B cell (primary cell): ENCODE measurements around the gene GPATCH8. TPM values are rescaled to one million over a fixed set of nuclear protein-coding genes. Genes with fewer than 3 reads are reported as not detected.

Source experiments
- ATAC-seq: fragments of 200-7000 bp; cut with Tn5 transposase; one replicate; pipeline ENCODE4 v1.10.0; 2021; ENCODE audit warnings: low read depth, mild to moderate bottlenecking, moderate number of reproducible peaks, moderate library complexity
- CTCF ChIA-PET: fragments of 350-600 bp; sonication (Branson Sonifier 250); formaldehyde crosslinking; loops from one replicate; lab custom pipeline; 2021; ENCODE audit warnings: antibody characterized with exemption, inconsistent platforms; lab: Charles Lee
- POLR2A ChIA-PET: fragments of 350-600 bp; sonication (Branson Sonifier 250); formaldehyde crosslinking; loops from one replicate; lab custom pipeline; 2021; ENCODE audit warnings: antibody characterized with exemption; lab: Charles Lee
- DNase-seq: peaks from one replicate; pipeline ENCODE4 v3.0.0; 2013
- H2AFZ ChIP-seq: 2 replicates; pipeline ENCODE4 v1.6.1; 2012; ENCODE audit warnings: mild to moderate bottlenecking, low read depth, low read length; ENCODE audit not compliant: insufficient read depth, poor library complexity, severe bottlenecking
- H3K27ac ChIP-seq, 2 donors: 1 replicate in 1 of 2; 2 replicates in 1 of 2; pipeline ENCODE4 v1.5.1; 2012 to 2013; ENCODE audit warnings: low read length in 2 of 2, mild to moderate bottlenecking in 2 of 2, moderate library complexity in 1 of 2
- H3K27me3 ChIP-seq, 4 experiments: fragments of 200-600 bp in 1 of 4; sonication (generic) in 1 of 4; replicated peaks in 1 of 4; 1 replicate in 2 of 4; 2 replicates in 2 of 4; pipeline versions ENCODE4 v1.6.1 to v1.7.0; 2013 to 2016; ENCODE audit warnings: low read length in 3 of 4, mild to moderate bottlenecking in 2 of 4, mixed read lengths in 1 of 4, moderate library complexity in 1 of 4; ENCODE audit not compliant: insufficient read depth in 4 of 4, control insufficient read depth in 3 of 4; ENCODE audit errors: control extremely low read depth in 1 of 4
- H3K36me3 ChIP-seq, 2 experiments: replicated peaks in 1 of 2; 1 replicate in 1 of 2; 2 replicates in 1 of 2; pipeline versions ENCODE4 v1.6.1 to v1.7.1; 2013; ENCODE audit warnings: low read length in 1 of 2; ENCODE audit not compliant: insufficient read depth in 2 of 2, control insufficient read depth in 1 of 2; ENCODE audit errors: control extremely low read depth in 1 of 2, extremely low read depth in 1 of 2
- H3K4me1 ChIP-seq, 2 donors: fragments of 200-600 bp in 1 of 2; sonication (generic) in 1 of 2; 1 replicate in 1 of 2; 2 replicates in 1 of 2; pipeline versions ENCODE4 v1.5.1 to v1.6.1; 2013 to 2017; ENCODE audit warnings: low read length in 2 of 2; ENCODE audit not compliant: control insufficient read depth in 2 of 2, insufficient read depth in 2 of 2
- H3K4me2 ChIP-seq: replicated peaks from 2 replicates; pipeline ENCODE3; 2012; ENCODE audit warnings: mild to moderate bottlenecking, low read depth, low read length; ENCODE audit not compliant: poor library complexity, severe bottlenecking
- H3K4me3 ChIP-seq, 5 experiments: fragments of 200-600 bp in 1 of 5; sonication (generic) in 1 of 5; 1 replicate in 3 of 5; 2 replicates in 2 of 5; pipeline versions ENCODE4 v1.5.1 to v1.7.0; 2011 to 2016; ENCODE audit warnings: low read length in 4 of 5, mild to moderate bottlenecking in 4 of 5, low read depth in 2 of 5, control low read depth in 1 of 5, moderate library complexity in 1 of 5; ENCODE audit not compliant: insufficient read depth in 1 of 5; ENCODE audit errors: control extremely low read depth in 1 of 5, extremely low read depth in 1 of 5
- H3K79me2 ChIP-seq: fragments of 200-600 bp; sonication (generic); one replicate; pipeline ENCODE4 v1.6.0; 2016; ENCODE audit warnings: low read length; ENCODE audit not compliant: control insufficient read depth, insufficient read depth
- H3K9ac ChIP-seq: fragments of 200-600 bp; sonication (generic); 2 replicates; pipeline ENCODE4 v1.6.1; 2017; ENCODE audit warnings: mild to moderate bottlenecking, low read length, moderate library complexity
- H3K9me3 ChIP-seq, 3 donors: one replicate each; pipeline versions ENCODE4 v1.6.1 to v1.7.1; 2013; ENCODE audit warnings: low read length in 2 of 3; ENCODE audit not compliant: control insufficient read depth in 2 of 3, insufficient read depth in 1 of 3; ENCODE audit errors: control extremely low read depth in 1 of 3
- H4K20me1 ChIP-seq: 2 replicates; pipeline ENCODE4 v1.6.0; 2012; ENCODE audit warnings: mild to moderate bottlenecking, low read length; ENCODE audit not compliant: insufficient read depth, control insufficient read depth, poor library complexity, severe bottlenecking
- H3K27ac Mint-ChIP-seq: one replicate; pipeline ENCODE4 v1.8.0; 2021; ENCODE audit warnings: mixed read lengths
- H3K27me3 Mint-ChIP-seq: one replicate; pipeline ENCODE4 v1.8.0; 2021; ENCODE audit warnings: mixed read lengths
- H3K4me1 Mint-ChIP-seq: one replicate; pipeline ENCODE4 v1.8.0; 2021; ENCODE audit warnings: mixed read lengths
- H3K4me3 Mint-ChIP-seq: one replicate; pipeline ENCODE4 v1.8.0; 2021; ENCODE audit warnings: mixed read lengths
- H3K9me3 Mint-ChIP-seq: one replicate; pipeline ENCODE4 v1.8.0; 2022; ENCODE audit warnings: mixed read lengths; ENCODE audit not compliant: insufficient read depth
- EZH2 ChIP-seq: IDR thresholded peaks from 2 replicates; pipeline ENCODE4 v1.6.1; 2012; ENCODE audit warnings: borderline replicate concordance, low read depth, mild to moderate bottlenecking, moderate library complexity, low read length; ENCODE audit not compliant: insufficient read depth, poor library complexity, severe bottlenecking
- WGBS: methylation state at CpG from one replicate; pipeline ENCODE4 v1.1.5; 2013; ENCODE audit warnings: missing lambda C conversion rate; ENCODE audit not compliant: insufficient coverage; 5-methylcytosine and 5-hydroxymethylcytosine counted together
- intact Hi-C: fragments of 100-400 bp; cut with micrococcal nuclease; formaldehyde crosslinking; loops from one replicate; pipeline ENCODE4 v1.10.0; 2022
- polyA plus RNA-seq: library from polyadenylated mRNA; depleted of rRNA; stranded (reverse); fragments of >200 nt; gene quantifications from 2 replicates; pipeline ENCODE4 v1.2.3, GENCODE V29; 2012
- total RNA-seq, 2 donors: library from RNA; stranded (reverse); fragments of 120-200 nt in 1 of 2; gene quantifications; 1 replicate in 1 of 2; 2 replicates in 1 of 2; pipeline versions ENCODE4 v1.2.3 to v1.2.4, GENCODE V29; 2013 to 2022
- TF ChIP-seq, protein P1 (sequence below): fragments of 200-600 bp; IDR thresholded peaks from one replicate; pipeline ENCODE4 v1.8.0; 2022; ENCODE audit warnings: antibody characterized with exemption, mild to moderate bottlenecking

The GPATCH8 gene
- total and polyA plus RNA-seq, 2 donors (not counting 1 experiment from before 2014, with no cell fraction given), result 28.3 to 83.4 TPM

DNA sequence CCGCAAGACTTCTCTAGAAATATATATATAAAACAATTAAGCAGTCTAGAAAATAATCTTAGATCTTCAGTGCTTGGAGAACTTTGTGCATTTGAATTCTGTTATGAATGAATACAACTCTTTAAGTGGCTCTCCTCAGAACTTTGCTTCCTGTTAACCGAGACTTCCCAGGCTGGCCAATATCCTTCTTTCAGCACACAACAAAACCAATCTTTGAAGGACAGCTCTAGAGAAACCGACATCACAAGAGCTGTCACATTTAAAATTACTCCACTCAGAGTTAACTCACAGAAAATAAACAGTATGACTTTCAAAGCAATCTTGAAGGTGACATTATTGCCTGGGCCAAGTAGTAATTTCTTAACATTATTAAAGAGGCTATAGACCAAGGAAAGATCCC lies 64.0 kb downstream of the GPATCH8 start:
- TF ChIP-seq EZH2, result no peak
- TF ChIP-seq, protein P1, sequence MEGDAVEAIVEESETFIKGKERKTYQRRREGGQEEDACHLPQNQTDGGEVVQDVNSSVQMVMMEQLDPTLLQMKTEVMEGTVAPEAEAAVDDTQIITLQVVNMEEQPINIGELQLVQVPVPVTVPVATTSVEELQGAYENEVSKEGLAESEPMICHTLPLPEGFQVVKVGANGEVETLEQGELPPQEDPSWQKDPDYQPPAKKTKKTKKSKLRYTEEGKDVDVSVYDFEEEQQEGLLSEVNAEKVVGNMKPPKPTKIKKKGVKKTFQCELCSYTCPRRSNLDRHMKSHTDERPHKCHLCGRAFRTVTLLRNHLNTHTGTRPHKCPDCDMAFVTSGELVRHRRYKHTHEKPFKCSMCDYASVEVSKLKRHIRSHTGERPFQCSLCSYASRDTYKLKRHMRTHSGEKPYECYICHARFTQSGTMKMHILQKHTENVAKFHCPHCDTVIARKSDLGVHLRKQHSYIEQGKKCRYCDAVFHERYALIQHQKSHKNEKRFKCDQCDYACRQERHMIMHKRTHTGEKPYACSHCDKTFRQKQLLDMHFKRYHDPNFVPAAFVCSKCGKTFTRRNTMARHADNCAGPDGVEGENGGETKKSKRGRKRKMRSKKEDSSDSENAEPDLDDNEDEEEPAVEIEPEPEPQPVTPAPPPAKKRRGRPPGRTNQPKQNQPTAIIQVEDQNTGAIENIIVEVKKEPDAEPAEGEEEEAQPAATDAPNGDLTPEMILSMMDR, result no peak
- ATAC-seq (no peak), DNase-seq (no peak)
- Histone ChIP-seq H3K27me3 (no peaks in the 10 kb centered on the region), H3K9ac (no peak overlapping the region), H3K4me2 (no peak overlapping the region), H3K9me3 (no peaks in the 10 kb centered on the region), H3K36me3 (peaks cover 10 to 17% of the 10 kb centered on the region in 2 experiments), H3K4me3 (no peak overlapping the region), H3K27ac (no peak overlapping the region), H3K79me2 (peaks cover 25% of the 10 kb centered on the region), H3K4me1 (no peaks in the 10 kb centered on the region), H2AFZ (no peak overlapping the region), H4K20me1 (peaks cover 27% of the 10 kb centered on the region)
- Mint-ChIP-seq H3K9me3 (no peaks in the 10 kb centered on the region), H3K4me1 (peaks cover 14% of the 10 kb centered on the region), H3K27me3 (no peaks in the 10 kb centered on the region), H3K27ac (no peak overlapping the region), H3K4me3 (no peak overlapping the region)
- CTCF ChIA-PET, result no interaction called here
- no CpG with 5 or more reads among the region's 3 CpGs for WGBS
- POLR2A ChIA-PET, result no interaction called here
- intact Hi-C loops, result no loop called here

DNA sequence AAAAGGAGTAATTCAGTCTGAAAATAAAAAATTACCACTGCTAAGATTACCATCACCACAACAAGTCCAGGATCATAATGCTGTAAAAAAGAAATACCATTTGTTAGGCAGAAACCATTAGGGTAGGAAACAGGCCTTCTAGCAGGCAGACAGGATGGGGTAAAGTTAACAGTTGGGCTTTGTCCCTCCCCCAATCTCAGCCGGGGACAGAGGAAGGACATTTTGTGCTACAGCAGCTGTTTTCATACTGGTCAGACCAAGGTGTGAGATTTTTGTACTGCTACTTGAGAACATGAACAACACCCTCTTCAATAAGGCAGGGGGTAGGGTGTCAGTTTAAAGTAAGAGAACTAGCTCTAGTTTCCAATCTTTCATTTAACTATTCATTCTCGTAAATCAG lies 64.6 kb downstream of the GPATCH8 start:
- no peak overlapping the region for H3K4me3 ChIP-seq
- ChIA-PET CTCF (no interaction called here), POLR2A (no interaction called here)
- Mint-ChIP-seq H3K4me1 (peaks cover 14% of the 10 kb centered on the region), H3K9me3 (no peaks in the 10 kb centered on the region), H3K27me3 (no peaks in the 10 kb centered on the region), H3K4me3 (no peak overlapping the region), H3K27ac (no peak overlapping the region)
- no CpG with 5 or more reads among the region's 2 CpGs for whole genome bisulfite sequencing
- intact Hi-C loops, result no loop called here
- peaks cover 22% of the 10 kb centered on the region for H3K79me2 ChIP-seq
- no peaks in the 10 kb centered on the region for H3K27me3 ChIP-seq
- H3K27ac ChIP-seq, result no peak overlapping the region
- peaks cover 10 to 22% of the 10 kb centered on the region in 2 experiments for H3K36me3 ChIP-seq
- H3K9ac ChIP-seq, result no peak overlapping the region
- no peaks in the 10 kb centered on the region for H3K9me3 ChIP-seq
- no peak overlapping the region for H3K4me2 ChIP-seq
- TF ChIP-seq, protein P1, result no peak
- TF ChIP-seq EZH2, result no peak
- DNase-seq, result no peak
- H4K20me1 ChIP-seq, result peaks cover 25% of the 10 kb centered on the region
- H2AFZ ChIP-seq, result no peak overlapping the region
- H3K4me1 ChIP-seq, result no peaks in the 10 kb centered on the region
- no peak for ATAC-seq
